ENCODE data around the gene ANKRD6. TPM values are rescaled to one million over a fixed set of nuclear protein-coding genes. Genes with fewer than 3 reads are reported as not detected.
A peak's percentile ranks its signal among the peaks of the same experiment; 100 is the strongest.

The ANKRD6 gene
- total RNA-seq, 1 donor from 2014 or later: 52.7 TPM

GRCh38 chr6:89471287-89471867 lies 38.4 kb downstream of the ANKRD6 start:
- DNase-seq (ENCODE audit: low spot score): peak; percentile 54

GRCh38 chr6:89475101-89475500 lies 42.1 kb downstream of the ANKRD6 start:
- DNase-seq (ENCODE audit: low spot score): no peak

- no peak for DNase-seq (ENCODE audit: low spot score)
These were observed 42.7 kb downstream of the ANKRD6 start for GRCh38 chr6:89475634-89476033.

- DNase-seq (ENCODE audit: low spot score): no peak
These were observed 46.9 kb downstream of the ANKRD6 start for GRCh38 chr6:89479897-89480296.

- DNase-seq (ENCODE audit: low spot score): no peak
These were observed 48.7 kb downstream of the ANKRD6 start for GRCh38 chr6:89481695-89482094.

- DNase-seq (ENCODE audit: low spot score): peak; percentile 51
These were observed 49.2 kb downstream of the ANKRD6 start for GRCh38 chr6:89482126-89482525.

GRCh38 chr6:89483111-89483720 lies 50.3 kb downstream of the ANKRD6 start:
- DNase-seq (ENCODE audit: low spot score): peak; percentile 81

- DNase-seq (ENCODE audit: low spot score): no peak
These were observed 52.4 kb downstream of the ANKRD6 start for GRCh38 chr6:89485320-89485719.

GRCh38 chr6:89487864-89488263 lies 54.9 kb downstream of the ANKRD6 start:
- no peak for DNase-seq (ENCODE audit: low spot score)

GRCh38 chr6:89488438-89488837 lies 55.5 kb downstream of the ANKRD6 start:
- no peak for DNase-seq (ENCODE audit: low spot score)

- no peak for DNase-seq (ENCODE audit: low spot score)
These were observed 56.1 kb downstream of the ANKRD6 start for GRCh38 chr6:89489078-89489477.

- no peak for DNase-seq (ENCODE audit: low spot score)
These were observed 59.2 kb downstream of the ANKRD6 start for GRCh38 chr6:89492025-89492640.

GRCh38 chr6:89494131-89494793 lies 61.3 kb downstream of the ANKRD6 start:
- DNase-seq (ENCODE audit: low spot score): no peak

GRCh38 chr6:89495961-89496535 lies 63.1 kb downstream of the ANKRD6 start:
- no peak for DNase-seq (ENCODE audit: low spot score)

GRCh38 chr6:89500611-89501010 lies 67.7 kb downstream of the ANKRD6 start:
- peak; percentile 42 for DNase-seq (ENCODE audit: low spot score)

GRCh38 chr6:89501222-89501621 lies 68.3 kb downstream of the ANKRD6 start:
- DNase-seq (ENCODE audit: low spot score): peak; percentile 96

GRCh38 chr6:89501753-89502152 lies 68.8 kb downstream of the ANKRD6 start:
- DNase-seq (ENCODE audit: low spot score): no peak

GRCh38 chr6:89503641-89504040 lies 70.7 kb downstream of the ANKRD6 start:
- no peak for DNase-seq (ENCODE audit: low spot score)

GRCh38 chr6:89505847-89506246 lies 72.9 kb downstream of the ANKRD6 start:
- DNase-seq (ENCODE audit: low spot score): no peak

- no peak for DNase-seq (ENCODE audit: low spot score)
These were observed 74.0 kb downstream of the ANKRD6 start for GRCh38 chr6:89506716-89507617.

All from umbilical cord (tissue), 2 donors.